Mucosa of descending colon (tissue), 3 donors: ENCODE measurements around the gene ATP8A2. TPM values are rescaled to one million over a fixed set of nuclear protein-coding genes. Genes with fewer than 3 reads are reported as not detected.

Experiments used
- ATAC-seq: fragments of 200-7000 bp; cut with Tn5 transposase; one replicate; pipeline ENCODE4 v1.9.1; 2020; ENCODE audit warnings: mild to moderate bottlenecking, moderate library complexity
- DNase-seq, 3 donors: peaks; one replicate each; pipeline ENCODE4 v3.0.0-alpha.2; 2020
- H3K36me3 ChIP-seq: fragments of 200-600 bp; one replicate; pipeline ENCODE4 v1.8.0; 2021; ENCODE audit warnings: low read depth, mild to moderate bottlenecking
- H3K4me1 ChIP-seq: fragments of 200-600 bp; one replicate; pipeline ENCODE4 v1.8.0; 2021; ENCODE audit warnings: low read depth, mild to moderate bottlenecking
- H3K4me3 ChIP-seq: fragments of 200-600 bp; one replicate; pipeline ENCODE4 v1.8.0; 2021; ENCODE audit warnings: mild to moderate bottlenecking
- H3K9me3 ChIP-seq: fragments of 200-600 bp; one replicate; pipeline ENCODE4 v1.8.0; 2021; ENCODE audit warnings: mild to moderate bottlenecking
- CTCF ChIP-seq: fragments of 200-600 bp; IDR thresholded peaks from one replicate; pipeline ENCODE4 v1.8.0; 2022; ENCODE audit warnings: antibody characterized with exemption, mild to moderate bottlenecking
- intact Hi-C, 2 donors: fragments of 100-400 bp; cut with DNase I in 1 of 2; cut with micrococcal nuclease in 1 of 2; formaldehyde crosslinking; loops; one replicate each; pipeline versions ENCODE4 v1.11.0 to v1.11.1; 2022; cut with DNase I, micrococcal nuclease
- total RNA-seq, 3 donors: library from RNA; stranded (reverse); fragmentation: NEBNext Ultra II Directional in 2 of 3; extraction: Animal tissue kit (Norgen Biotek cat#: 25700) in 2 of 3; gene quantifications; one replicate each; pipeline versions ENCODE4 v1.2.1 to v1.2.4, GENCODE V29; 2021 to 2023
- donor health status: DM: no; HTN: no; CAD: no; lungs with moderate emphysema.
- donor health status: DM: no; HTN: no; CAD: no.
- donor health status: DM: no; HTN: yes; CAD: no.

ATP8A2 gene
- total RNA-seq, 3 donors from 2014 or later: 0.22 to 3.6 (median 0.41) TPM

GRCh38 chr13:25391932-25392331, 20.2 kb downstream of the ATP8A2 start:
- ATAC-seq (no peak), DNase-seq (no peak)
- intact Hi-C loops: no loop called here
- no peaks in the 10 kb centered on the region for H3K4me1 ChIP-seq
- TF ChIP-seq CTCF: no peak
- H3K36me3 ChIP-seq: no peaks in the 10 kb centered on the region
- no peaks in the 10 kb centered on the region for H3K9me3 ChIP-seq
- H3K4me3 ChIP-seq: no peak overlapping the region

GRCh38 chr13:25394402-25395060, 22.8 kb downstream of the ATP8A2 start:
- Histone ChIP-seq H3K9me3 (no peaks in the 10 kb centered on the region), H3K36me3 (no peaks in the 10 kb centered on the region), H3K4me3 (no peak overlapping the region), H3K4me1 (no peaks in the 10 kb centered on the region)
- intact Hi-C loops: no loop called here
- no peak for ATAC-seq
- no peak for DNase-seq
- TF ChIP-seq CTCF: no peak

GRCh38 chr13:25397763-25398162, 26.0 kb downstream of the ATP8A2 start:
- no peak overlapping the region for H3K4me3 ChIP-seq
- no peak for DNase-seq
- H3K9me3 ChIP-seq: no peaks in the 10 kb centered on the region
- intact Hi-C loops: no loop called here
- no peaks in the 10 kb centered on the region for H3K4me1 ChIP-seq
- ATAC-seq: no peak
- H3K36me3 ChIP-seq: no peaks in the 10 kb centered on the region
- TF ChIP-seq CTCF: no peak

- intact Hi-C loops: no loop called here
- Histone ChIP-seq H3K4me1 (no peaks in the 10 kb centered on the region), H3K9me3 (no peaks in the 10 kb centered on the region), H3K36me3 (no peaks in the 10 kb centered on the region), H3K4me3 (no peak overlapping the region)
- DNase-seq (no peak), ATAC-seq (no peak)
- TF ChIP-seq CTCF: no peak
Observed at GRCh38 chr13:25400925-25401324, 29.2 kb downstream of the ATP8A2 start.

GRCh38 chr13:25401958-25402357, 30.2 kb downstream of the ATP8A2 start:
- Histone ChIP-seq H3K36me3 (no peaks in the 10 kb centered on the region), H3K9me3 (no peaks in the 10 kb centered on the region), H3K4me1 (no peaks in the 10 kb centered on the region), H3K4me3 (no peak overlapping the region)
- ATAC-seq (no peak), DNase-seq (no peak)
- TF ChIP-seq CTCF: no peak
- intact Hi-C loops: no loop called here

- Histone ChIP-seq H3K36me3 (no peaks in the 10 kb centered on the region), H3K4me3 (no peak overlapping the region), H3K4me1 (no peaks in the 10 kb centered on the region), H3K9me3 (no peaks in the 10 kb centered on the region)
- ATAC-seq (no peak), DNase-seq (no peak)
- no peak for TF ChIP-seq CTCF
- intact Hi-C loops: no loop called here
Observed at GRCh38 chr13:25406377-25406776, 34.6 kb downstream of the ATP8A2 start.
